ENCODE data around the gene RAVER2. TPM values are rescaled to one million over a fixed set of nuclear protein-coding genes. Genes with fewer than 3 reads are reported as not detected.

The RAVER2 gene
- total RNA-seq, 1 donor from 2014 or later, result 12.8 TPM

- no peak overlapping the region for H3K4me3 ChIP-seq
- H3K9me3 ChIP-seq, result no peaks in the 10 kb centered on the region
- H3K27ac ChIP-seq, result no peak overlapping the region
- DNase-seq (no peak), ATAC-seq (no peak)
- H3K36me3 ChIP-seq, result peaks cover 98% of the 10 kb centered on the region
- intact Hi-C loops (cut with DNase I), result no loop called here
- no peak for TF ChIP-seq CTCF (IDR thresholded peaks at IDR 0.05)
- H3K27me3 ChIP-seq, result no peaks in the 10 kb centered on the region
- H3K4me1 ChIP-seq, result no peaks in the 10 kb centered on the region
Observed at GRCh38 chr1:64848803-64849202, 103.9 kb downstream of the RAVER2 start.

- no peak for TF ChIP-seq CTCF (IDR thresholded peaks at IDR 0.05)
- H3K27me3 ChIP-seq, result no peaks in the 10 kb centered on the region
- no peaks in the 10 kb centered on the region for H3K4me1 ChIP-seq
- DNase-seq (no peak), ATAC-seq (no peak)
- H3K36me3 ChIP-seq, result peaks cover 98% of the 10 kb centered on the region
- H3K9me3 ChIP-seq, result no peaks in the 10 kb centered on the region
- intact Hi-C loops (cut with DNase I), result no loop called here
- H3K4me3 ChIP-seq, result no peak overlapping the region
- no peak overlapping the region for H3K27ac ChIP-seq
Observed at GRCh38 chr1:64849942-64850341, 105.1 kb downstream of the RAVER2 start.

- Histone ChIP-seq H3K27ac (no peak overlapping the region), H3K36me3 (peaks cover 98% of the 10 kb centered on the region), H3K4me3 (no peak overlapping the region), H3K27me3 (no peaks in the 10 kb centered on the region), H3K4me1 (no peaks in the 10 kb centered on the region), H3K9me3 (no peaks in the 10 kb centered on the region)
- TF ChIP-seq CTCF (IDR thresholded peaks at IDR 0.05), result no peak
- ATAC-seq (no peak), DNase-seq (no peak)
- intact Hi-C loops (cut with DNase I), result no loop called here
Observed at GRCh38 chr1:64850846-64851245, 106.0 kb downstream of the RAVER2 start.

- DNase-seq (no peak), ATAC-seq (no peak)
- Histone ChIP-seq H3K27ac (no peak overlapping the region), H3K9me3 (no peaks in the 10 kb centered on the region), H3K4me3 (no peak overlapping the region), H3K27me3 (no peaks in the 10 kb centered on the region), H3K36me3 (peaks cover 98% of the 10 kb centered on the region), H3K4me1 (peaks cover 4% of the 10 kb centered on the region)
- no peak for TF ChIP-seq CTCF (IDR thresholded peaks at IDR 0.05)
- intact Hi-C loops (cut with DNase I), result no loop called here
Observed at GRCh38 chr1:64851664-64852063, 106.8 kb downstream of the RAVER2 start.

- intact Hi-C loops (cut with DNase I), result no loop called here
- DNase-seq (no peak), ATAC-seq (no peak)
- Histone ChIP-seq H3K4me3 (no peak overlapping the region), H3K27me3 (no peaks in the 10 kb centered on the region), H3K27ac (no peak overlapping the region), H3K36me3 (peaks cover 100% of the 10 kb centered on the region), H3K4me1 (peaks cover 4% of the 10 kb centered on the region), H3K9me3 (no peaks in the 10 kb centered on the region)
- no peak for TF ChIP-seq CTCF (IDR thresholded peaks at IDR 0.05)
Observed at GRCh38 chr1:64854674-64855073, 109.8 kb downstream of the RAVER2 start.

- no peak for TF ChIP-seq CTCF (IDR thresholded peaks at IDR 0.05)
- DNase-seq (no peak), ATAC-seq (no peak)
- H3K4me1 ChIP-seq, result peaks cover 4% of the 10 kb centered on the region
- no peak overlapping the region for H3K4me3 ChIP-seq
- H3K36me3 ChIP-seq, result peaks cover 100% of the 10 kb centered on the region
- intact Hi-C loops (cut with DNase I), result no loop called here
- H3K27ac ChIP-seq, result no peak overlapping the region
- no peaks in the 10 kb centered on the region for H3K9me3 ChIP-seq
- H3K27me3 ChIP-seq, result no peaks in the 10 kb centered on the region
Observed at GRCh38 chr1:64855557-64855956, 110.7 kb downstream of the RAVER2 start.
